IMR-90 (cell line): ENCODE measurements around the gene FLT4. TPM values are rescaled to one million over a fixed set of nuclear protein-coding genes. Genes with fewer than 3 reads are reported as not detected.
"Not testable (repeated sequence)": the region's sequence is repeated elsewhere in the genome, so short reads cannot be mapped to it uniquely, and the experiment has no call there.

Experiments used
- ATAC-seq: fragments of 200-7000 bp; cut with Tn5 transposase; 2 replicates; pipeline ENCODE4 v1.9.1; 2020; ENCODE audit warnings: low read depth, mild to moderate bottlenecking, moderate library complexity
- BruUV-seq: library from RNA; stranded (reverse); fragments of 400-500 nt; replicated peaks from 2 replicates; lab custom pipeline; 2021; lab: Mats Ljungman, UMichigan
- CTCF ChIA-PET: fragments of 300-600 bp; formaldehyde crosslinking; extraction: SDS; loops from one replicate; lab custom pipeline; 2021; ENCODE audit warnings: antibody characterized with exemption; lab: Yijun Ruan, JAX
- POLR2A ChIA-PET: fragments of 300-600 bp; sonication (Branson Sonifier 250); formaldehyde crosslinking; loops from one replicate; lab custom pipeline; 2022; ENCODE audit warnings: antibody characterized with exemption; ENCODE audit not compliant: unreplicated experiment; lab: Charles Lee
- DNase-seq: peaks from one replicate; pipeline ENCODE4 v3.0.0; 2013
- H2AFZ ChIP-seq: replicated peaks from 2 replicates; pipeline ENCODE3; 2013; ENCODE audit warnings: low read length, mild to moderate bottlenecking; ENCODE audit not compliant: poor library complexity
- H2AK5ac ChIP-seq: 2 replicates; pipeline ENCODE4 v1.6.1; 2013; ENCODE audit warnings: low read depth, low read length, inconsistent platforms
- H2AK9ac ChIP-seq: replicated peaks from 2 replicates; pipeline ENCODE3; 2013; ENCODE audit warnings: mild to moderate bottlenecking, low read depth, low read length, moderate library complexity; ENCODE audit not compliant: poor library complexity
- H2BK120ac ChIP-seq: 2 replicates; pipeline ENCODE4 v1.6.1; 2013; ENCODE audit warnings: low read depth, low read length, inconsistent platforms
- H2BK15ac ChIP-seq: 3 replicates; pipeline ENCODE4 v1.6.1; 2013; ENCODE audit warnings: low read depth, low read length, inconsistent platforms
- H2BK20ac ChIP-seq: 2 replicates; pipeline ENCODE4 v1.6.1; 2013; ENCODE audit warnings: low read depth, mild to moderate bottlenecking, inconsistent platforms, low read length, moderate library complexity
- H2BK5ac ChIP-seq: 2 replicates; pipeline ENCODE4 v1.6.1; 2013; ENCODE audit warnings: mild to moderate bottlenecking, low read depth, low read length, inconsistent platforms; ENCODE audit not compliant: poor library complexity, severe bottlenecking
- H3K14ac ChIP-seq: replicated peaks from 2 replicates; pipeline ENCODE4 v1.6.1; 2013; ENCODE audit warnings: low read depth, low read length, inconsistent platforms
- H3K18ac ChIP-seq: 2 replicates; pipeline ENCODE4 v1.6.1; 2013; ENCODE audit warnings: low read depth, low read length, control low read depth
- H3K23ac ChIP-seq: 2 replicates; pipeline ENCODE4 v1.6.1; 2013; ENCODE audit warnings: low read depth, low read length, inconsistent platforms
- H3K27ac ChIP-seq: 2 replicates; pipeline ENCODE4 v1.5.1; 2013; ENCODE audit warnings: mild to moderate bottlenecking, control low read depth, low read length; ENCODE audit not compliant: insufficient read depth
- H3K27me3 ChIP-seq: 2 replicates; pipeline ENCODE4 v1.6.1; 2013; ENCODE audit warnings: low read length; ENCODE audit not compliant: control insufficient read depth, insufficient read depth
- H3K36me3 ChIP-seq: 2 replicates; pipeline ENCODE4 v1.6.1; 2013; ENCODE audit warnings: low read length, mixed read lengths; ENCODE audit not compliant: control insufficient read depth, insufficient read depth
- H3K4ac ChIP-seq: 2 replicates; pipeline ENCODE4 v1.6.1; 2013; ENCODE audit warnings: low read depth, low read length, inconsistent platforms
- H3K4me1 ChIP-seq: 2 replicates; pipeline ENCODE4 v1.6.1; 2013; ENCODE audit warnings: low read length, mixed read lengths; ENCODE audit not compliant: control insufficient read depth, insufficient read depth
- H3K4me2 ChIP-seq: 2 replicates; pipeline ENCODE4 v1.6.1; 2013; ENCODE audit warnings: low read depth, mild to moderate bottlenecking, control low read depth, low read length, moderate library complexity
- H3K4me3 ChIP-seq: 2 replicates; pipeline ENCODE4 v1.5.1; 2013; ENCODE audit warnings: low read depth, mild to moderate bottlenecking, control low read depth, low read length, moderate library complexity; ENCODE audit not compliant: insufficient read depth
- H3K56ac ChIP-seq: 2 replicates; pipeline ENCODE4 v1.6.1; 2013; ENCODE audit warnings: low read length, inconsistent platforms; ENCODE audit not compliant: insufficient read depth; ENCODE audit errors: extremely low read depth
- H3K79me1 ChIP-seq, 2 experiments: 2 replicates each; pipeline ENCODE4 v1.6.1; 2013; ENCODE audit warnings: low read length in 2 of 2, inconsistent platforms in 1 of 2, low read depth in 1 of 2
- H3K9ac ChIP-seq: 2 replicates; pipeline ENCODE4 v1.6.1; 2013; ENCODE audit warnings: low read depth, low read length, control low read depth
- H3K9me1 ChIP-seq: 2 replicates; pipeline ENCODE4 v1.6.1; 2013; ENCODE audit warnings: low read length, inconsistent platforms; ENCODE audit not compliant: insufficient read depth
- H3K9me3 ChIP-seq: 2 replicates; pipeline ENCODE4 v1.6.1; 2013; ENCODE audit warnings: low read length; ENCODE audit not compliant: control insufficient read depth, insufficient read depth
- H4K20me1 ChIP-seq: 2 replicates; pipeline ENCODE4 v1.6.1; 2013; ENCODE audit warnings: low read length, inconsistent platforms; ENCODE audit not compliant: insufficient read depth
- H4K5ac ChIP-seq: 2 replicates; pipeline ENCODE4 v1.6.1; 2013; ENCODE audit warnings: mild to moderate bottlenecking, low read depth, low read length, control low read depth
- H4K8ac ChIP-seq, 2 experiments: 2 replicates each; pipeline ENCODE4 v1.6.1; 2013; ENCODE audit warnings: low read depth in 2 of 2, low read length in 2 of 2, control low read depth in 1 of 2, inconsistent platforms in 1 of 2
- H4K91ac ChIP-seq: 2 replicates; pipeline ENCODE4 v1.6.1; 2013; ENCODE audit warnings: low read depth, low read length, inconsistent platforms; ENCODE audit not compliant: insufficient read depth
- WGBS, 2 experiments: methylation state at CpG; one replicate each; pipeline versions ENCODE4 v1.1.5 to v1.1.7; 2013; ENCODE audit warnings: missing lambda C conversion rate in 2 of 2; ENCODE audit not compliant: insufficient read length in 1 of 2; ENCODE audit errors: extremely low coverage in 2 of 2; 5-methylcytosine and 5-hydroxymethylcytosine counted together
- dilution Hi-C: fragments of 300-500 bp; cut with HindIII; formaldehyde crosslinking; loops from one replicate; pipeline ENCODE4 v1.14.3; 2018; ENCODE audit warnings: low sequenced_read_pairs; ENCODE audit not compliant: unreplicated experiment
- in situ Hi-C: fragments of 300-500 bp; cut with MboI; formaldehyde crosslinking; loops from 3 replicates; pipeline ENCODE4 v1.14.3; 2019; ENCODE audit warnings: low sequenced_read_pairs, inconsistent platforms, mixed read lengths
- intact Hi-C: fragments of 100-400 bp; cut with micrococcal nuclease; formaldehyde crosslinking; loops from 2 replicates; pipeline ENCODE4 v1.10.0; 2022
- polyA plus RNA-seq, 3 experiments: library from polyadenylated mRNA; depleted of rRNA; stranded (reverse); fragments of >200 nt; gene quantifications; 2 replicates each; pipeline ENCODE4 v1.2.3, GENCODE V29; 2012; ENCODE audit warnings: low replicate concordance in 1 of 3
- total RNA-seq: library from RNA; depleted of rRNA; stranded (reverse); fragments of >200 nt; gene quantifications from 2 replicates; pipeline ENCODE4 v1.2.3, GENCODE V29; 2012

The FLT4 gene
- total and polyA plus RNA-seq, 2 of the 4 experiments (the other 2 are of a cell fraction): under 0.01 to 0.07 TPM

DNA sequence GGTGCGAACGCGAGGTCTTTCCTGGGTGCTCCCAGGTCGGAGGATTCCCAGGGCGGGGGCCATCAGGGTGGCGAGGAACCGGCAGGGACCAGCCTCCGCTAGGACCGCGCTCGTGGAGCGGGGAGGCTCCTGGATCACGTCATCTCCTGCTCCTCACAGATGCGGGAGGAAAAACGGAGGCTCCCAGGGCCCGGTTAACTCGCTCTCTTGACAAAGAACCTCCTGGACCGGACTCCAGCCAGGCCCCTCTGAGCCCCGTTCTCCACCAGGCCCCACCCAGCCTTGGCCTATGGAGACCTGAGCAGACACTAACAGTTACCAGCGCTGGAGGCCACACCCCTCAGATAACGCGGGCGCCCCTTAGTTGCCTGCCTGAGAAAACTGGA, 24.7 kb upstream of the FLT4 start:
- H4K91ac ChIP-seq: not testable (repeated sequence)

More for the DNA sequence above, 24.7 kb upstream of the FLT4 start:
- H2BK5ac ChIP-seq, DNase-seq, H3K79me1 ChIP-seq, H3K4me1 ChIP-seq, in situ Hi-C loops, H2BK120ac ChIP-seq, H3K36me3 ChIP-seq, dilution Hi-C loops, CTCF ChIA-PET, H2AK9ac ChIP-seq, H3K4me3 ChIP-seq, H3K4ac ChIP-seq, H2BK15ac ChIP-seq, H4K20me1 ChIP-seq, H2AFZ ChIP-seq, ATAC-seq, H3K9me1 ChIP-seq, H3K23ac ChIP-seq, H3K9ac ChIP-seq, POLR2A ChIA-PET, H3K27ac ChIP-seq, BruUV-seq, H3K9me3 ChIP-seq, H3K14ac ChIP-seq, H2AK5ac ChIP-seq, H4K5ac ChIP-seq, H3K18ac ChIP-seq, H4K8ac ChIP-seq, H3K4me2 ChIP-seq, H2BK20ac ChIP-seq, H3K56ac ChIP-seq: not testable (repeated sequence)
- 0% methylated on average over 6 of the region's 23 CpGs; no CpG with 5 or more reads in 1 of the 2 experiments for WGBS, 2 experiments
- H3K27me3 ChIP-seq: peaks cover 13% of the 10 kb centered on the region
- intact Hi-C loops: loop anchor here (5.0 kb wide), 1 partner anchor 202 kb away; no protein-coding TSS in a partner anchor
